Parathyroid adenoma (tissue), 2 donors: ENCODE results near the gene CSPG5.

Source experiments
- H2AFZ ChIP-seq: fragments of 300-600 bp; sonication (generic); one replicate; pipeline ENCODE4 v1.7.0; 2017; ENCODE audit warnings: antibody characterized with exemption, mild to moderate bottlenecking
- H3K27ac ChIP-seq: fragments of 300-600 bp; sonication (generic); one replicate; pipeline ENCODE4 v1.7.0; 2017
- H3K27me3 ChIP-seq: fragments of 300-600 bp; sonication (generic); one replicate; pipeline ENCODE4 v1.7.0; 2017; ENCODE audit warnings: low read length; ENCODE audit not compliant: control insufficient read depth, insufficient read depth
- H3K36me3 ChIP-seq: fragments of 300-600 bp; sonication (generic); one replicate; pipeline ENCODE4 v1.7.0; 2017; ENCODE audit warnings: low read length; ENCODE audit not compliant: control insufficient read depth, insufficient read depth
- H3K4me1 ChIP-seq: fragments of 300-600 bp; sonication (generic); one replicate; pipeline ENCODE4 v1.7.0; 2017; ENCODE audit warnings: control low read depth
- H3K4me2 ChIP-seq: fragments of 300-600 bp; sonication (generic); one replicate; pipeline ENCODE4 v1.7.0; 2017; ENCODE audit warnings: low read length
- H3K4me3 ChIP-seq: fragments of 300-600 bp; sonication (generic); one replicate; pipeline ENCODE4 v1.7.0; 2017; ENCODE audit warnings: low read depth, low read length
- H3K79me2 ChIP-seq: fragments of 300-600 bp; sonication (generic); one replicate; pipeline ENCODE4 v1.7.0; 2017; ENCODE audit warnings: control low read depth
- H3K9ac ChIP-seq: fragments of 300-600 bp; sonication (generic); one replicate; pipeline ENCODE4 v1.7.0; 2017; ENCODE audit warnings: mild to moderate bottlenecking
- H3K9me3 ChIP-seq: fragments of 300-600 bp; sonication (generic); one replicate; pipeline ENCODE4 v1.7.0; 2017; ENCODE audit warnings: low read length; ENCODE audit not compliant: control insufficient read depth
- CTCF ChIP-seq: fragments of 300-600 bp; sonication (generic); IDR thresholded peaks from one replicate; pipeline ENCODE4 v1.7.0; 2017; ENCODE audit warnings: antibody characterized with exemption, mild to moderate bottlenecking
- donor health status: primary hyperparathyroidism.

The CSPG5 gene

DNA sequence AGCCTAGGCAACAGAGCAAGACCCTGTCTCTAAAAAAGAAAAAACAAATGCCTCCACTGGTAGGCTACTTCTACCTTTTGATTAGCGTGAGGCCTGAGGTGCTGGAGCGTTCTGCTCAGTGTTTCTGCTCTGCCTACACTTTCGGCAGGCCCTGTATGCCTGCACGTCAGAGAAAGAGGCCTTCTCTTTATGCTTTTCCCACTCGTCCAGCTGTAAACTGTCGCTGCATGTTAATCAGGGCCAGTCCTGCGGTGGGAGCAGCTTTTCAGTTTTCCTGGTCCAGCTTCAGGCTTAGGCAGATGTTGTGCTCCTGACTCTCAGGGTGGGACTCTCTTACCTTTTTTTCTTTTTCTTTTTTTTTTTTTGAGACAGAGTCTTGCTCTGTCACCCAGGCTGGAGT, 25.3 kb downstream of the CSPG5 start:
- Histone ChIP-seq H3K4me1 (no peaks in the 10 kb centered on the region), H3K79me2 (no peaks in the 10 kb centered on the region), H2AFZ (no peak overlapping the region), H3K9me3 (no peaks in the 10 kb centered on the region), H3K27ac (no peak overlapping the region), H3K4me3 (no peak overlapping the region), H3K9ac (no peak overlapping the region), H3K4me2 (no peak overlapping the region), H3K36me3 (no peaks in the 10 kb centered on the region), H3K27me3 (no peaks in the 10 kb centered on the region)
- no peak for TF ChIP-seq CTCF

- no peaks in the 10 kb centered on the region for H3K9me3 ChIP-seq
- no peaks in the 10 kb centered on the region for H3K36me3 ChIP-seq
- H3K27me3 ChIP-seq, result no peaks in the 10 kb centered on the region
- H3K4me1 ChIP-seq, result no peaks in the 10 kb centered on the region
- TF ChIP-seq CTCF, result no peak
- no peak overlapping the region for H3K4me2 ChIP-seq
- no peaks in the 10 kb centered on the region for H3K79me2 ChIP-seq
- no peak overlapping the region for H2AFZ ChIP-seq
- H3K27ac ChIP-seq, result no peak overlapping the region
- H3K9ac ChIP-seq, result no peak overlapping the region
- H3K4me3 ChIP-seq, result no peak overlapping the region
Measured at GRCh38 chr3:47542471-47543173, 36.0 kb downstream of the CSPG5 start.

- Histone ChIP-seq H3K9ac (no peak overlapping the region), H3K27ac (no peak overlapping the region), H3K9me3 (no peaks in the 10 kb centered on the region), H2AFZ (no peak overlapping the region), H3K4me3 (no peak overlapping the region), H3K27me3 (no peaks in the 10 kb centered on the region), H3K79me2 (no peaks in the 10 kb centered on the region), H3K4me1 (no peaks in the 10 kb centered on the region), H3K4me2 (no peak overlapping the region), H3K36me3 (no peaks in the 10 kb centered on the region)
- TF ChIP-seq CTCF, result no peak
Measured at GRCh38 chr3:47541583-47542108, 37.0 kb downstream of the CSPG5 start.

DNA sequence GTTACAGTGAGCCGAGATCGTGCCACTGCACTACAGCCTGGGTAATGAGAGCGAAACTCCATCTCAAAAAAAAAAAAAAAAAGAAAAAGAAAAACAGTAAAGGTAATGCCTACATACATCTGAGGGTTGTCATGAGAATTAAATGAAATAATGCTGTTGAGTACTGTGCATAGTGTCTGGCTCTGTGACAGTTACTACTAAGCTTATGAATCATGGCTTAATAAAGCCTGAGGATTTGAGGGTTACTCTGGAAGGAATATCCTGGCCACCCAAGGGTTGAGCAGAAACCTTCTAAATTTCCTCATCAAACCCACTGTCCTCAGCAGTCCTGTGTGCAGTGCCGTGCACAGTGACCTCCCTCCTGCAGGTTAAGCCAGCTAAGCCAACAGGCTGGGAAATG, 38.4 kb downstream of the CSPG5 start:
- Histone ChIP-seq H3K4me3 (no peak overlapping the region), H3K4me2 (no peak overlapping the region), H3K36me3 (no peaks in the 10 kb centered on the region), H3K9ac (no peak overlapping the region), H2AFZ (no peak overlapping the region), H3K79me2 (no peaks in the 10 kb centered on the region), H3K27me3 (no peaks in the 10 kb centered on the region), H3K9me3 (no peaks in the 10 kb centered on the region), H3K27ac (no peak overlapping the region), H3K4me1 (no peaks in the 10 kb centered on the region)
- no peak for TF ChIP-seq CTCF

DNA sequence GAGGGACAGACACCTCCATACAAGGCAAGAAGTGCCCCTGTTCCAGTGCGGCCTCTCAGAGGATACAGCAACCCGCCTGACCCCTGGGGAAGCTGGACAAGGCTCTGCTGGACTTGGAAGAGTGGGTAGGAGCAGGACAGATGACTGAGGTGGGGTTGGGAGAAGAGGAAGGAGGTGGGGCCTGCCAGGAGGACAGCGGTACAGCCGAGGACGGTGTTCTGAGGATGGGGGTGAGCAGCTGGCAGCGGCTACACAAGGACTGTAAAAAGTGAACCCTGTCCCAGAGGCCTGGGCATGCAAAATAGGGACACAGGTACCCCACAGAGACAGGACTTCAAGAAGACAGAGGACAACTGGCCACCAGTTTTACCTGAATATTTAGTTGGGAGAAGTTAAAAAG, 41.7 kb downstream of the CSPG5 start:
- Histone ChIP-seq H2AFZ (no peak overlapping the region), H3K79me2 (no peaks in the 10 kb centered on the region), H3K27me3 (no peaks in the 10 kb centered on the region), H3K9ac (no peak overlapping the region), H3K9me3 (no peaks in the 10 kb centered on the region), H3K4me2 (no peak overlapping the region), H3K27ac (no peak overlapping the region), H3K36me3 (no peaks in the 10 kb centered on the region), H3K4me3 (no peak overlapping the region), H3K4me1 (no peaks in the 10 kb centered on the region)
- no peak for TF ChIP-seq CTCF
